ENCODE results near the gene ATXN7L3.
A peak's percentile ranks its signal among the peaks of the same experiment; 100 is the strongest.

ATXN7L3 gene

GRCh38 chr17:44210342-44211192, 10.9 kb upstream of the ATXN7L3 start:
- peaks cover 3 to 14% of the 10 kb centered on the region in 2 donors for H3K4me1 ChIP-seq (ENCODE audit: control insufficient read depth in 1 of 2, insufficient read depth in 2 of 2, low read length in 2 of 2)
- H3K9ac ChIP-seq (ENCODE audit: low read depth in 1 of 2, low read length in 2 of 2) = peak overlapping the region in 1 of 2 donors; percentile 44
- H3K4me3 ChIP-seq (ENCODE audit: low read depth in 1 of 2, low read length in 2 of 2) = no peak overlapping the region
- no peaks in the 10 kb centered on the region for H3K9me3 ChIP-seq (ENCODE audit: control insufficient read depth in 1 of 2, low read length in 2 of 2)
- peaks cover 32 to 65% of the 10 kb centered on the region in 2 donors for H3K36me3 ChIP-seq (ENCODE audit: control insufficient read depth in 1 of 2, insufficient read depth in 2 of 2, low read length in 2 of 2)
- H3K27me3 ChIP-seq (ENCODE audit: control insufficient read depth in 1 of 2, insufficient read depth in 2 of 2, low read length in 2 of 2) = no peaks in the 10 kb centered on the region
- no peak overlapping the region for H3K27ac ChIP-seq (ENCODE audit: low read depth, low read length)

DNA sequence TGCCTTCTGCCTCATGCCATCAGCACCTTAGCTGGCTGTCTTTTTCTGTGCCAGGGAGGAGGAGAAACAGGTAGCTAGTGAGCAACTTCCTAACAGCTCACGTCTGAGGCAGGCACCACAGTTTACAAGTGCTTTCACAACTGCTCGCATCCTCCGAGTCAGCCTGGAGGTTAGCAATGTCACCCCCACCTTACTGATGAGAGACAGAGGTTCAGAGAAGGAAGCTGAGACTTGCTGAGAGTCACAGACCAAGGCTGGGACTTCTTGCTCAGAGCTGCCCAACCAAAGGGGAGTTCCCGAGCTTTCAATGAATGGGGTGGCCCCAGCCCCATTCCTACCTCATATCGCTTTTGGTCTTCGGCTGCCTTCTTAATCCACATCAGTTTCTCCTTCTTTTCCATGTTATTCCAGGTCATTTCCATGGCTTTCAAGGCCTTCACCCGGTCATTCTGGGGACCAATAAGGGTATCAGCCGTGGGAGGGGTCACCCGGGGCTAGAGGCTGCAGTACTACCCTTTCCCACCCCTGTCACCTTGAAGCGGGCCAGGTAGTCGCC, 10.2 kb upstream of the ATXN7L3 start:
- H3K9me3 ChIP-seq (ENCODE audit: control insufficient read depth in 1 of 2, low read length in 2 of 2) = no peaks in the 10 kb centered on the region
- H3K27ac ChIP-seq (ENCODE audit: low read depth, low read length) = no peak overlapping the region
- no peaks in the 10 kb centered on the region for H3K27me3 ChIP-seq (ENCODE audit: control insufficient read depth in 1 of 2, insufficient read depth in 2 of 2, low read length in 2 of 2)
- H3K36me3 ChIP-seq (ENCODE audit: control insufficient read depth in 1 of 2, insufficient read depth in 2 of 2, low read length in 2 of 2) = peaks cover 25 to 58% of the 10 kb centered on the region in 2 donors
- no peak overlapping the region for H3K4me3 ChIP-seq (ENCODE audit: low read depth in 1 of 2, low read length in 2 of 2)
- peak overlapping the region in 1 of 2 donors; percentile 44 for H3K9ac ChIP-seq (ENCODE audit: low read depth in 1 of 2, low read length in 2 of 2)
- H3K4me1 ChIP-seq (ENCODE audit: control insufficient read depth in 1 of 2, insufficient read depth in 2 of 2, low read length in 2 of 2) = peaks cover 3 to 13% of the 10 kb centered on the region in 2 donors

DNA sequence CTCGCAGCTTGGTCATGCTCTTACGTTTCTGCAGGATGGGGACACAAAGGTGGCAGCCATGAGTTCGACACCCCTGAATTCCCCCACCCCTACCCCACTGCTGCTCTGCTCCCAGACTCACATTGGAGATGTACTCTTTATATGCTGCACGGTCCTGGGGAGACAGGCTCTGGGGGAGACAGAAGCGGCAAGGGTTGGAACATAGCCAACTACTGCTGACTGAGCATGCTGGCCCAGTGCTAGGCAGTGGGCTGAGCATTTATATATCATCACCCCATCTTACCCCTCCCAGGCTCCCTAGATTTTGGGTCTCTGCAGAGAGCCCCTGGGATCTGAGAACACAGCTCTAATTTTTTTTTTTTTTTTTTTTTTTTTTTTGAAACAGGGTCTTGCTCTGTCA, 8.1 kb upstream of the ATXN7L3 start:
- H3K36me3 ChIP-seq (ENCODE audit: control insufficient read depth in 1 of 2, insufficient read depth in 2 of 2, low read length in 2 of 2) = peaks cover 17 to 43% of the 10 kb centered on the region in 2 donors
- no peaks in the 10 kb centered on the region for H3K27me3 ChIP-seq (ENCODE audit: control insufficient read depth in 1 of 2, insufficient read depth in 2 of 2, low read length in 2 of 2)
- H3K4me3 ChIP-seq (ENCODE audit: low read depth in 1 of 2, low read length in 2 of 2) = no peak overlapping the region
- H3K4me1 ChIP-seq (ENCODE audit: control insufficient read depth in 1 of 2, insufficient read depth in 2 of 2, low read length in 2 of 2) = peaks cover 18 to 28% of the 10 kb centered on the region in 2 donors
- no peak overlapping the region for H3K27ac ChIP-seq (ENCODE audit: low read depth, low read length)
- H3K9me3 ChIP-seq (ENCODE audit: control insufficient read depth in 1 of 2, low read length in 2 of 2) = no peaks in the 10 kb centered on the region
- H3K9ac ChIP-seq (ENCODE audit: low read depth in 1 of 2, low read length in 2 of 2) = no peak overlapping the region

- peaks cover 18 to 28% of the 10 kb centered on the region in 2 donors for H3K4me1 ChIP-seq (ENCODE audit: control insufficient read depth in 1 of 2, insufficient read depth in 2 of 2, low read length in 2 of 2)
- H3K36me3 ChIP-seq (ENCODE audit: control insufficient read depth in 1 of 2, insufficient read depth in 2 of 2, low read length in 2 of 2) = peaks cover 17 to 43% of the 10 kb centered on the region in 2 donors
Measured at GRCh38 chr17:44207319-44207718, 7.6 kb upstream of the ATXN7L3 start.

GRCh38 chr17:44206825-44207155, 7.1 kb upstream of the ATXN7L3 start:
- no peak overlapping the region for H3K4me3 ChIP-seq (ENCODE audit: low read depth in 1 of 2, low read length in 2 of 2)
- H3K36me3 ChIP-seq (ENCODE audit: control insufficient read depth in 1 of 2, insufficient read depth in 2 of 2, low read length in 2 of 2) = peaks cover 17 to 43% of the 10 kb centered on the region in 2 donors
- peaks cover 18 to 28% of the 10 kb centered on the region in 2 donors for H3K4me1 ChIP-seq (ENCODE audit: control insufficient read depth in 1 of 2, insufficient read depth in 2 of 2, low read length in 2 of 2)
- H3K27ac ChIP-seq (ENCODE audit: low read depth, low read length) = no peak overlapping the region
- no peaks in the 10 kb centered on the region for H3K9me3 ChIP-seq (ENCODE audit: control insufficient read depth in 1 of 2, low read length in 2 of 2)
- H3K9ac ChIP-seq (ENCODE audit: low read depth in 1 of 2, low read length in 2 of 2) = no peak overlapping the region
- no peaks in the 10 kb centered on the region for H3K27me3 ChIP-seq (ENCODE audit: control insufficient read depth in 1 of 2, insufficient read depth in 2 of 2, low read length in 2 of 2)

More at GRCh38 chr17:44207319-44207718, 7.6 kb upstream of the ATXN7L3 start:
- Histone ChIP-seq H3K4me3 (ENCODE audit: low read depth in 1 of 2, low read length in 2 of 2) (no peak overlapping the region), H3K27ac (ENCODE audit: low read depth, low read length) (no peak overlapping the region), H3K9me3 (ENCODE audit: control insufficient read depth in 1 of 2, low read length in 2 of 2) (no peaks in the 10 kb centered on the region), H3K27me3 (ENCODE audit: control insufficient read depth in 1 of 2, insufficient read depth in 2 of 2, low read length in 2 of 2) (no peaks in the 10 kb centered on the region), H3K9ac (ENCODE audit: low read depth in 1 of 2, low read length in 2 of 2) (no peak overlapping the region)

- H3K36me3 ChIP-seq (ENCODE audit: control insufficient read depth in 1 of 2, insufficient read depth in 2 of 2, low read length in 2 of 2) = peaks cover 17 to 37% of the 10 kb centered on the region in 2 donors
- H3K4me3 ChIP-seq (ENCODE audit: low read depth in 1 of 2, low read length in 2 of 2) = no peak overlapping the region
- H3K9ac ChIP-seq (ENCODE audit: low read depth in 1 of 2, low read length in 2 of 2) = no peak overlapping the region
- no peak overlapping the region for H3K27ac ChIP-seq (ENCODE audit: low read depth, low read length)
- H3K9me3 ChIP-seq (ENCODE audit: control insufficient read depth in 1 of 2, low read length in 2 of 2) = no peaks in the 10 kb centered on the region
- H3K27me3 ChIP-seq (ENCODE audit: control insufficient read depth in 1 of 2, insufficient read depth in 2 of 2, low read length in 2 of 2) = no peaks in the 10 kb centered on the region
- peaks cover 18 to 28% of the 10 kb centered on the region in 2 donors for H3K4me1 ChIP-seq (ENCODE audit: control insufficient read depth in 1 of 2, insufficient read depth in 2 of 2, low read length in 2 of 2)
Measured at GRCh38 chr17:44205962-44206824, 6.5 kb upstream of the ATXN7L3 start.

DNA sequence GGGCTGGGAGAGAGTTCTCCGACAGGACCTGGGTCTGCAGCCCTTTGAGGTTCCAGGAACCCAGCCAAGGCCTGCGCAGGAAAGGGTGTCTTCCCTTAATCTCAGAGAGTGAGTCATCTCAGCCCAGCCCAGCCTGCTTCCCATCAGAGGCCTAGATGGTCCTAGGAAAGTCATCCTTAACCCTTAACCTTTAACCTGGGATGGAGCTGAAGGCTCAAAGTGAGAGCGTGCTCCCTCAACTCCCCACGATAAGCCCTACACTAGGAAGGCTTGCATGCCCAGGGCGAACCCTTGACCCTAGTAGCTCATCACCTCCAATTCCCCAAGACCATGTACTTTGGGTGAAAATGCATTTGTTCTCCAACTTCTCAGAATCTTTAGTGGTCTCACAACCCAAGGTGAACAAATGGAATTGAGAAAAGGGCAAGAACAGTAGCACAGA, 4.8 kb upstream of the ATXN7L3 start:
- H3K4me1 ChIP-seq (ENCODE audit: control insufficient read depth in 1 of 2, insufficient read depth in 2 of 2, low read length in 2 of 2) = peaks cover 15 to 22% of the 10 kb centered on the region in 2 donors
- H3K9me3 ChIP-seq (ENCODE audit: control insufficient read depth in 1 of 2, low read length in 2 of 2) = no peaks in the 10 kb centered on the region
- no peak overlapping the region for H3K4me3 ChIP-seq (ENCODE audit: low read depth in 1 of 2, low read length in 2 of 2)
- no peak overlapping the region for H3K9ac ChIP-seq (ENCODE audit: low read depth in 1 of 2, low read length in 2 of 2)
- H3K36me3 ChIP-seq (ENCODE audit: control insufficient read depth in 1 of 2, insufficient read depth in 2 of 2, low read length in 2 of 2) = peaks cover 17 to 28% of the 10 kb centered on the region in 2 donors
- H3K27ac ChIP-seq (ENCODE audit: low read depth, low read length) = no peak overlapping the region
- no peaks in the 10 kb centered on the region for H3K27me3 ChIP-seq (ENCODE audit: control insufficient read depth in 1 of 2, insufficient read depth in 2 of 2, low read length in 2 of 2)

- Histone ChIP-seq H3K36me3 (ENCODE audit: control insufficient read depth in 1 of 2, insufficient read depth in 2 of 2, low read length in 2 of 2) (peaks cover 17 to 23% of the 10 kb centered on the region in 2 donors), H3K9ac (ENCODE audit: low read depth in 1 of 2, low read length in 2 of 2) (no peak overlapping the region), H3K4me3 (ENCODE audit: low read depth in 1 of 2, low read length in 2 of 2) (no peak overlapping the region), H3K27me3 (ENCODE audit: control insufficient read depth in 1 of 2, insufficient read depth in 2 of 2, low read length in 2 of 2) (no peaks in the 10 kb centered on the region), H3K4me1 (ENCODE audit: control insufficient read depth in 1 of 2, insufficient read depth in 2 of 2, low read length in 2 of 2) (peaks cover 15 to 22% of the 10 kb centered on the region in 2 donors), H3K27ac (ENCODE audit: low read depth, low read length) (no peak overlapping the region), H3K9me3 (ENCODE audit: control insufficient read depth in 1 of 2, low read length in 2 of 2) (no peaks in the 10 kb centered on the region)
Measured at GRCh38 chr17:44203731-44204440, 4.2 kb upstream of the ATXN7L3 start.

DNA sequence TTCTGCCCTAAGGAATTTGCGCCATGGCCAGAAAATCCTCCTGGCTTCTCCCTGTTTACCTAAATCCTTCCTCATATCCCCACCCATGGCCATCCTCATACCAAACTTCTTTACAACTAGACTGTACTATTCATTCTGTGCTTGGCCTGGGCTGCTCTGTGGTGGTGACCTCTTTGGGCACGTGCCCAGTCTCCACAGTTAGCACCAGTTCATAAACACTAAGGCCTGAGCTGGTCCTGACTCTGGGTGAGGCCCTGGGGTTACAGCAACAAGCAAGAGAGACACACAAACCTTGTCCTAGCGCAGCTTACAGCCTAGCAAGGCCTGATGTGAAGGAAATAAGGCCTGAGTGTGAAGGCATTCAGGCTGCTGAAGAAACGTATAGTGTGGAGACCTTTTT, 3.1 kb upstream of the ATXN7L3 start:
- Histone ChIP-seq H3K9ac (ENCODE audit: low read depth in 1 of 2, low read length in 2 of 2) (peak overlapping the region in 1 of 2 donors; percentile 14), H3K27me3 (ENCODE audit: control insufficient read depth in 1 of 2, insufficient read depth in 2 of 2, low read length in 2 of 2) (no peaks in the 10 kb centered on the region), H3K27ac (ENCODE audit: low read depth, low read length) (no peak overlapping the region), H3K36me3 (ENCODE audit: control insufficient read depth in 1 of 2, insufficient read depth in 2 of 2, low read length in 2 of 2) (peaks cover 9 to 13% of the 10 kb centered on the region in 2 donors), H3K9me3 (ENCODE audit: control insufficient read depth in 1 of 2, low read length in 2 of 2) (no peaks in the 10 kb centered on the region), H3K4me3 (ENCODE audit: low read depth in 1 of 2, low read length in 2 of 2) (no peak overlapping the region), H3K4me1 (ENCODE audit: control insufficient read depth in 1 of 2, insufficient read depth in 2 of 2, low read length in 2 of 2) (peaks cover 22 to 29% of the 10 kb centered on the region in 2 donors)
